HFFc6 (cell line): ENCODE data around the gene CCDC97. TPM values are rescaled to one million over a fixed set of nuclear protein-coding genes. Genes with fewer than 3 reads are reported as not detected.

ENCODE experiments used
- DNase-seq: peaks from one replicate; pipeline ENCODE4 v3.0.0-alpha.2; 2018
- H3K27ac Mint-ChIP-seq: 2 replicates; pipeline ENCODE4 v1.8.0; 2020; ENCODE audit warnings: mild to moderate bottlenecking, mixed read lengths
- H3K27me3 Mint-ChIP-seq: 2 replicates; pipeline ENCODE4 v1.8.0; 2021; ENCODE audit warnings: mild to moderate bottlenecking, moderate library complexity, mixed read lengths; ENCODE audit not compliant: insufficient read depth
- H3K36me3 Mint-ChIP-seq: 2 replicates; pipeline ENCODE4 v1.8.0; 2021; ENCODE audit warnings: low read depth, mixed read lengths
- H3K4me1 Mint-ChIP-seq: 2 replicates; pipeline ENCODE4 v1.8.0; 2020; ENCODE audit warnings: low read depth, mixed read lengths
- H3K4me3 Mint-ChIP-seq: 2 replicates; pipeline ENCODE4 v1.8.0; 2020; ENCODE audit warnings: mild to moderate bottlenecking, moderate library complexity, mixed read lengths
- H3K9me3 Mint-ChIP-seq: 2 replicates; pipeline ENCODE4 v1.8.0; 2020; ENCODE audit warnings: mild to moderate bottlenecking, mixed read lengths
- total RNA-seq, 6 experiments: library from RNA; stranded (reverse); fragmentation: NEBNext Ultra II Directional; extraction: Animal tissue kit (Norgen Biotek cat#: 25700); gene quantifications; 2 replicates in 1 of 6; 3 replicates in 5 of 6; pipeline ENCODE4 v1.2.3, GENCODE V29; 2021
- TF ChIP-seq, protein P1 (sequence below): fragments of 200-600 bp; sonication (generic); IDR thresholded peaks from 2 replicates; pipeline ENCODE4 v1.5.0; 2021; ENCODE audit warnings: antibody characterized with exemption, mild to moderate bottlenecking

CCDC97 gene
- total RNA-seq, 6 experiments from 2014 or later, result 15.4 to 19.1 (median 16.8) TPM

DNA sequence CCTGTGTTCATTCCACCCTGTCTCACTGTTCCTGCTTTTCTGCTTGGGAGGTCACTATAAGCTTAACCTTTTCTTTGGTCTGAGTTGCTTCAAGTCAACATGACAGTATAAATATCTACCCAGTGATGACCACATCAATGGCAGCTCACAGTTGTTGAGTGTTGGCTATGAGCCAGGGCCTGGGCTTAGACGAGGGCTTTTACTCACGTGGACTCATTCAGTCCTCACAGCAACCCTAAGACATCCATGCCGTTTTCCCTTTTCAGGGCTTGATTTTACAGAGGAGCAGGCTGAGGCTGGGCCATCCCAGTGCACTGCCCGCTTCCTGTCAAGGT lies 10.2 kb upstream of the CCDC97 start:
- peaks cover 53% of the 10 kb centered on the region for H3K4me1 Mint-ChIP-seq
- H3K36me3 Mint-ChIP-seq, result peaks cover 70% of the 10 kb centered on the region
- no peaks in the 10 kb centered on the region for H3K9me3 Mint-ChIP-seq
- H3K4me3 Mint-ChIP-seq, result peak overlapping the region; percentile 49; the same call in 1 of the 2 replicates
- H3K27ac Mint-ChIP-seq, result peak overlapping the region; percentile 98
- peaks cover 12% of the 10 kb centered on the region for H3K27me3 Mint-ChIP-seq
- TF ChIP-seq, protein P1, sequence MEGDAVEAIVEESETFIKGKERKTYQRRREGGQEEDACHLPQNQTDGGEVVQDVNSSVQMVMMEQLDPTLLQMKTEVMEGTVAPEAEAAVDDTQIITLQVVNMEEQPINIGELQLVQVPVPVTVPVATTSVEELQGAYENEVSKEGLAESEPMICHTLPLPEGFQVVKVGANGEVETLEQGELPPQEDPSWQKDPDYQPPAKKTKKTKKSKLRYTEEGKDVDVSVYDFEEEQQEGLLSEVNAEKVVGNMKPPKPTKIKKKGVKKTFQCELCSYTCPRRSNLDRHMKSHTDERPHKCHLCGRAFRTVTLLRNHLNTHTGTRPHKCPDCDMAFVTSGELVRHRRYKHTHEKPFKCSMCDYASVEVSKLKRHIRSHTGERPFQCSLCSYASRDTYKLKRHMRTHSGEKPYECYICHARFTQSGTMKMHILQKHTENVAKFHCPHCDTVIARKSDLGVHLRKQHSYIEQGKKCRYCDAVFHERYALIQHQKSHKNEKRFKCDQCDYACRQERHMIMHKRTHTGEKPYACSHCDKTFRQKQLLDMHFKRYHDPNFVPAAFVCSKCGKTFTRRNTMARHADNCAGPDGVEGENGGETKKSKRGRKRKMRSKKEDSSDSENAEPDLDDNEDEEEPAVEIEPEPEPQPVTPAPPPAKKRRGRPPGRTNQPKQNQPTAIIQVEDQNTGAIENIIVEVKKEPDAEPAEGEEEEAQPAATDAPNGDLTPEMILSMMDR, result no peak
- DNase-seq, result peak; percentile 81

DNA sequence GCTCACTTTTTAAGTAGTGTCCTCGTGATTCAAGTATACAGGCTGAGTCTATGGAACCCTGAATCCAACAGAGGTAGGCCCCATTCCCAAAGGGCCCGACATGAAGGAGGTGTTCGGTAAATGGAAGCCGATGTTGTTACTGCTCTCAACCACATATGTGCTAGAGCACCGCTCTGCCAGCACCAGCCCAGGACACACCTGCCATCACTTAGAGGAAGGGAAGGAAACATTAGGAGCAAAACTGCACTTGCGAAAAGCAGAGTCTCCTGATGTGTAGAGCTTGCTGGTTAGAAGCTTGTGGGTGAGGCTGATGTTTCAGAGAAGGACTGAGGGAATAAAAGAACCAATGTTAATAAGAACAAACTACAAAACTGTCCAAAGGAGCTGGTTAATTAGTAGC lies 9.4 kb upstream of the CCDC97 start:
- H3K27ac Mint-ChIP-seq, result peak overlapping the region; percentile 98
- H3K27me3 Mint-ChIP-seq, result peaks cover 9% of the 10 kb centered on the region
- no peak overlapping the region for H3K4me3 Mint-ChIP-seq
- no peak for DNase-seq
- TF ChIP-seq, protein P1, result no peak
- H3K36me3 Mint-ChIP-seq, result peaks cover 67% of the 10 kb centered on the region
- no peaks in the 10 kb centered on the region for H3K9me3 Mint-ChIP-seq
- peaks cover 46% of the 10 kb centered on the region for H3K4me1 Mint-ChIP-seq

DNA sequence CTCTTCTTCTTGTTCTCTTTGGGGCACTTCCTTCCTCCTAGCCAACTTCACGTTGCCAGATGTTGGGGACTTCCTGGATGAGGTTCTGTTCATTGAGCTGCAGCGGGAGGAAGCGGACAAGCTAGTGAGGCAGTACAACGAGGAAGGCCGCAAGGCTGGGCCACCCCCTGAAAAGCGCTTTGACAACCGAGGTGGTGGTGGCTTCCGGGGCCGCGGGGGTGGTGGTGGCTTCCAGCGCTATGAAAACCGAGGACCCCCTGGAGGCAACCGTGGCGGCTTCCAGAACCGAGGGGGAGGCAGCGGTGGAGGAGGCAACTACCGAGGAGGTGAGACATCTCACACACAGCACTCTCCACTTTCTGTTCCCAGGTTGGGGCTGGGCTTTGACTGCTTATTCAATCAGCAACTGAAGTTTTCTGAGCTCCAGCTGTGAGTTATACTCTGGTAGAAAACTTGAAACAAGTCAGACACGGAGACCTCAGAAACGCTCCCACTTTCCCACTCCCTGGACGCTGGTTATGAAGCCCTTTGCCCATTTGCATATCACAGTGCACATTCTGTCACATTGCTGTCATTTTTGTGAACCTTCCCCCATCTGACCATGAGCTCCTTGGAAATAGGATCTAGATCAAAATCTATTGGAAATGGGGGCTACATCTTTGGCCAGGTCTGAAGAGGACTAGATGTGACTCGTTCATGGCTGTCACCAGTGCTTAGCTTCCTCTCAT lies 7.2 kb upstream of the CCDC97 start:
- Mint-ChIP-seq H3K9me3 (no peaks in the 10 kb centered on the region), H3K27me3 (peaks cover 6% of the 10 kb centered on the region), H3K36me3 (peaks cover 53% of the 10 kb centered on the region), H3K27ac (no peak overlapping the region), H3K4me1 (peaks cover 33% of the 10 kb centered on the region), H3K4me3 (no peak overlapping the region)
- TF ChIP-seq, protein P1, result no peak
- DNase-seq, result no peak

DNA sequence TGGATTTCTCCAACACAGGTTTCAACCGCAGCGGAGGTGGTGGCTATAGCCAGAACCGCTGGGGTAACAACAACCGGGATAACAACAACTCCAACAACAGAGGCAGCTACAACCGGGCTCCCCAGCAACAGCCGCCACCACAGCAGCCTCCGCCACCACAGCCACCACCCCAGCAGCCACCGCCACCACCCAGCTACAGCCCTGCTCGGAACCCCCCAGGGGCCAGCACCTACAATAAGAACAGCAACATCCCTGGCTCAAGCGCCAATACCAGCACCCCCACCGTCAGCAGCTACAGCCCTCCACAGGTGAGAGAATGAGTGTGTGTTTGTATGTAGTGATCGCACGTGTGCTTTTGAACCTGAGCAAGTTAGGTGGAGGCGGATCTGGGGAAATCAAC lies 6.0 kb upstream of the CCDC97 start:
- Mint-ChIP-seq H3K4me3 (no peak overlapping the region), H3K27ac (peak overlapping the region; percentile 24), H3K4me1 (peaks cover 31% of the 10 kb centered on the region)

DNA sequence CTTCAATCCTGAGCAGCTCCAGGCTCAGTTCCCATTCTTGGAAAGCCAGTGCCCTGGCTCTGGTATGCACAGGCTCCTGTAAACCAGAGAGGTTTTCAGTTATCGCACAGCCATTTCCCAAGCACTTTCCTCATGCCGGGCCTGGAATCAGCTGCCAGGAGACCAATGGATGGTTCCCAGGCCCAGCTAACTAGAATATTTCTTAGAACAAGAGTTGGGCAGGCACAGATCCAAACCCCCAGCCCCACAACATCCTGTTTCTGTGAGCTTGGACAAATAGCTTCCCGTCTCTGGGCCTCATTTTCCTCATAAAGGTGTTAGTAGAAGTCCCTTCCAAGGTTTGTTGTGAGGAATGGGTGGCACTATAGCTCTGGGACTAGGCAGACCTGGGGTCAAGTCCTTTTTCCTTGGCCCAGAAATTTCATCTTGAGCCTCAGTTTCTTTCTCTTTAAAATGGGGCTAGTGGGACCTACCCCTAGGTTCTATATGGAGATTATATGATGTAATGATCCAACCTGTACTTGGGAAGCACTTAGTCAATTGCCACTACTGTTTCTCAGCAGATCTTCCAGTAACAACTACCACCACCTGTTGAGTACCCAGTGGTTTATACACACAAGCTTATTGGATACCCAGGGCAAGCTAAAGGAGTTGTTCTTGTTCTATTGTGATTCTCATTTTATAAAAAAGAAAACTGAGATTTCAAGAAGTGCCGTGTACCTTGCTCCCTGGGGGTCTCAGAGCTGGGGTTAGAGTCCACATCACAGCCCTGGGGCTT lies 5.1 kb upstream of the CCDC97 start:
- no peak overlapping the region for H3K4me3 Mint-ChIP-seq
- H3K9me3 Mint-ChIP-seq, result no peaks in the 10 kb centered on the region
- peaks cover 9% of the 10 kb centered on the region for H3K27me3 Mint-ChIP-seq
- peaks cover 35% of the 10 kb centered on the region for H3K36me3 Mint-ChIP-seq
- peaks cover 27% of the 10 kb centered on the region for H3K4me1 Mint-ChIP-seq
- peak overlapping the region; percentile 43 for H3K27ac Mint-ChIP-seq
- no peak for DNase-seq
- TF ChIP-seq, protein P1, result no peak

More for the DNA sequence above, 6.0 kb upstream of the CCDC97 start:
- Mint-ChIP-seq H3K9me3 (no peaks in the 10 kb centered on the region), H3K36me3 (peaks cover 43% of the 10 kb centered on the region), H3K27me3 (peaks cover 6% of the 10 kb centered on the region)
- no peak for DNase-seq
- TF ChIP-seq, protein P1, result no peak
